GM21529 (cell line): ENCODE measurements around the gene CAPN12.
"Not testable (repeated sequence)": the region's sequence is repeated elsewhere in the genome, so short reads cannot be mapped to it uniquely, and the experiment has no call there.

Source experiments
- ATAC-seq: cut with Tn5 transposase; IDR thresholded peaks from one replicate; pipeline ENCODE4 v1.9.1; 2021; ENCODE audit not compliant: unreplicated experiment

The CAPN12 gene

DNA sequence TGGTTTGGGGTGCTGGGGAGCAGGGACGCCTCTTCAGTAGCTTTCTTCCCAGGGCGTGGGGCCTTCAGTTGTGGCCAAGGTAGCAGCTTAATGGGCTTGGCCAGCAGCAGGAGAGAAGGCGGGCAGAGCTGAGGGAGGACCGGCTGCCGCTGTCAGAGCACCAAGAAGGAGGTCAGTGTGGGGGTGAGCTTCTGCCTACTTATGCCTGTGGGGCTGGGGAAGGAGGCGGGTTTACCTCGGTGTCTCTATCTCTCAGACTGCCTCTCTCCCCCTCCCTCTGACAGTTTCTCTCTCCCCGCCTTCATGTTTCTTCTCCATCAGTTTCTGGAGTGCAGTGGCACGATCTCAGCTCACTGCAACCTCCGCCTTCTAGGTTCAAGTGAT lies at the start of gene CAPN12:
TSS of gene CAPN12 (minus strand) at position 177 of the 384 bp plus-strand sequence. CDS start 309 bp downstream, outside the sequence.
- no peak for ATAC-seq

GRCh38 chr19:38793671-38794070 lies 49.4 kb upstream of the CAPN12 start:
- no peak for ATAC-seq

GRCh38 chr19:38793177-38793576 lies 48.9 kb upstream of the CAPN12 start:
- ATAC-seq = no peak

- no peak for ATAC-seq
Observed at GRCh38 chr19:38792250-38793111, 48.2 kb upstream of the CAPN12 start.

DNA sequence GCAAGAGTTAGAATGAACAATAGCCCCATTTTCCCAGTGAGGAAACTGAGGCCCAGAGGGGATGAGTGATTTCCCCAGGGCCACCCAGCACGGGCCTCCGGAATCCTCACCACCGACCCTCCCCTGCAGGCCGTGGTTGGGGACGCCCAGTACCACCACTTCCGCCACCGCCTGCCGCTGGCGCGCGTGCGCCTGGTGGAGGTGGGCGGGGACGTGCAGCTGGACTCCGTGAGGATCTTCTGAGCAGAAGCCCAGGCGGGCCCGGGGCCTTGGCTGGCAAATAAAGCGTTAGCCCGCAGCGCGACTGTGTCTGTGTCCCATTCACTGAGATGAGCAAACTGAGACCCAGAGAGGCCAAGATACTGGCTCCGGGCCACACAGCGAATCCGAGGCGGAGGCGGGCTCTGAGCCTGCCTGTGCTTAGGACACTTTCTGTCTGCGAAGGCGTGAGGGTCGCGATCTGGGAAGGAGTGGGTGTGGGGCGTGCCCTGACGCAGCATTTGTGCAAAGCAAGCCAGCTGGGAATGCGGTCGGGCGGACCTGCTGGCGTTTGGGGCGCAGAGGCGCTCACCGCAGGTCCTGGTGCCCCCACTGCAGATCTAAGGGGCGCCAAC lies 47.3 kb upstream of the CAPN12 start:
- ATAC-seq = not testable (repeated sequence)

DNA sequence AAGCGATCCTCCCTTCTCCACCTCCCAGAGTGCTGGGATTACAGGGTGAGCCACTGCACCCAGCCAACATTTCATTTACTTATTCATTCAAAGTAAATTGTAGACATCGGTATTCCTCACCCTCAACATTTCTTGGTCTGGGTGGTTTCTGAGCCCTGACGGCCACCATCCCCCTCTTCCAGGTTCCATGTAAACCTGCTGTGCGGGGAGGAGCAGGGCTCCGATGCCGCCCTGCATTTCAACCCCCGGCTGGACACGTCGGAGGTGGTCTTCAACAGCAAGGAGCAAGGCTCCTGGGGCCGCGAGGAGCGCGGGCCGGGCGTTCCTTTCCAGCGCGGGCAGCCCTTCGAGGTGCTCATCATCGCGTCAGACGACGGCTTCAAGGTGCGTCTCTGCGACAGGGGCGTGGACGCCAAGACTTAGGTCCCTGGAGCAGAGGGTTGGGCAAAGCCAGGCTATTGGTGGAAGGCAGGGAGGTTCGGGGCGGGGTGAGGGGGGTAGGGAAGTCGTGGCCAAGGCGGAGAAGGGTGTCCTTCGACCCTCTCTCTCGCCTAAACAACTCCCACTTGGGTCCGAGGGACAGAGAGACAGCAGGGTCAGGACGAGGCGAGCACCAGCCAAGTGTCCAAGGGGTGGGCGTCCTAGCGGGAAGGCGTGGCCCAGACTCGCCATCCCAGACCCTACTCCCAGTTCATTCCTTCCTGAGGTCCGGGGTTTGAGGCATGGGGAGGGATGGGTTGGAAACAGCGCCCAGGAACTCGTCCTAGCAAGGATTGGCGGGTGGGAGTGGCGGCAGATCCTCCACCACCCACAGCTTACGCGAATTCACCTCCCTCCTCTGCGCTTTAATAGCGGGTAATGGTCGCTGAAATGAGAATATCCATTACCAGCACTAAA lies 46.5 kb upstream of the CAPN12 start:
- ATAC-seq = not testable (repeated sequence)

DNA sequence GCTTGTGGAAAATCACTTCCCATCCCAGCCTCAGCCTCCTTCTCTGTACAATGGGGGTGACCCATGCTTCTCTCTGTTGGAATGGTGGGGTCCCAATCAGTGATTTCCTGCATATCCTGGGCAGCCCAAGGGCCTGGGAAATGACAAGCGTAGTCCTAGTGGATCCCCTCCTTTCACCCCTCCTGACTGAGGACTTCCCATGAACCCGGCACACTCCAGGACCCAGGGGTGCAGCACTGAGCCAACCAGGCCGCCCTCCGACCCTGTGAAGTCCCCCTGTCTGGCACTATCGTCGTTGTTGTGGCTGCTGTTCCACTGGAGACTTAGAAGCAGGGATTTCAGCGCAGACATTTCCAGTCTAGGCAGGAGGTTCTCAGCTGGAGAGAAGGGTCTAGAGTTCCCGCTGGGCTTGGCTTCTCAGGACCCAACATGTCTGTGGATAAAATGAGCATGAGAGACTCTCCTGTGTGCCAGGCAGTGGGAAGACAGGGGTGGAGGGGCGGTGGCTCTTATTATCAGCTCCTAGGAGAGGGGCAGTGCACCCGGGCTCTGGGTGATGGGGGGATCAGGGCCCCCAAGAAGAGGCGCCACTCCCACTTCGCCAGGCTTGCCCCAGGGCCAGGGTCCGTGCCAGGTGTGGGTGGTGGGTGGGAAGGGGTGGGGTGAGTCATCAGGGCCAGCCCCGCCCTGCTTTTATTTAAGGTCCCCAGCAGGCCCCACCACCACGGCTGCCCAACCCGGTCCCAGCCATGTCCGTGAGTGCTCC lies 44.4 kb upstream of the CAPN12 start, which contains the start of gene LGALS7B:
TSS of gene LGALS7B (plus strand) at position 723 of the 766 bp plus-strand sequence. CDS start at position 750, 27 bp downstream.
- no peak for ATAC-seq

DNA sequence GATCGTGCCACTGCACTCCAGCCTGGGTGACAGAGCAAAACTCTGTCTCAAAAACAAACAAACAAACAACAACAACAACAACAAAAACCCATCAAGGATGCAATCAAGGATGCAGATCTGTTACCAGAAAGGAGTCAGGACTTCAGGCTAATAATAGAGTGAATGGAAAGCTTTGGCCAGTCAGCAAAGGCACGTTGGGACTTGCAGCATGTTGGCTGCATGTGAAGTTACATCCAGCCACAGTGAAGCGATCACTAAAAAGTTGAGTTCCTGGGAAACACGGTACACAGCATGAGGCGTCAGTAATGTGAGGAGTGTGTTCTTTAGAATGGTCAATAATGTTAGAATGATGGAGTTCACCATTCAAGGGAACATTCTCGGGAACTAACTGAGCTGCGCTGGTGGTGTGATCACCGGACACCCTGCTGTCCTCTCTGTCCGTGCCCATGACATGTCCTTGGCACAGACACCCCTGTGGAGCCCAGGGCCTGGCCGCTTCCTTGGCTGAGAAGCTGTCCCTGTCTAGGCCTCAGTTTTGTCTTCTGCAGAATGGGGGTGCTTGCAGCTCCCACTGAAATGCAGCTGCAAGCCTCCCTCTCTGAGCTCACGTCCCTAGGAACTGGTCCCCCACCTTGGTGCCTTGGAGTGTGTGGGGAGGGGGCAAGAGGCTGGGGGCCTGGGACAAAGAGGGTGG lies 42.4 kb upstream of the CAPN12 start:
- no peak for ATAC-seq

- ATAC-seq = not testable (repeated sequence)
Observed at GRCh38 chr19:38786061-38786460, 41.8 kb upstream of the CAPN12 start.

DNA sequence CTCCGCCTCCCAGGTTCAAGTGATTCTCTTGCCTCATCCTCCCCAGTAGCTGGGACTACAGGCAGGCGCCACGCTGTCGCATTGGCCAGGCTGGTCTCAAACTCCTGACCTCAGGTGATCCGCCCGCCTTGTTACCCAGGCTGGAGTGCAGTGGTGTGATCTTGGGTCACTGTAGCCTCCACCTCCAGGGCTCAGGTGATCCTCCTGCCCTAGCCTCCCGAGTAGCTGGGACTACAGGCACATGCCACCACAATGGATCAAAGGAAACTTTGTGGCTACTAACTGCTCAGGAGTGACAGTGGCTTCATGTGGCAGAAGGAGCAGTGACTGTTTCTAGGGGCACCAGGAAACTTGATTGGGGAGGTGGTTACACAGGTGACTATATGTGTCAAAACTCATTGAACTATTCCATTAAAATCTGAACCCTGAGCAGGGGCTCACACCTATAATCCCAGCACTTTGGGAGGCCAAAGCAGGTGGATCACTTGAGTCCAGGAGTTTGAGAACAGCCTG lies 41.0 kb upstream of the CAPN12 start:
- ATAC-seq = no peak

DNA sequence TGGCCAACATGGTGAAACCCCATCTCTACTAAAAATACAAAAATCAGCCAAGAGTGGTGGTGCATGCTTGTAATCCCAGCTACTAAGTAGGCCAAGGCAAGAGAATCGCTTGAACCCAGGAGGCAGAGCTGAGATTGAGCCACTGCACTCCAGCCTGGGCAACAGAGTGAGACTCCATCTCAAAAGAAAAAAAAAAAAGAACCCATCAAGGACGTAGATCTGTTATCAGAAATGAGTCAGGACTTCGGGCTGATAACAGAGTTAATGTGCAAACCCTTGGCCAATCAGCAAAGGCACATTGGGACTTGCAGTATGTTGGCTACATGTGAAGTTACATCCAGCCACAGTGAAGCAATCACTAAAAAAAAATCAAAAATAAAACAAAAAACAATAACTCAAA lies 40.0 kb upstream of the CAPN12 start:
- ATAC-seq = no peak

GRCh38 chr19:38782212-38782611 lies 37.9 kb upstream of the CAPN12 start:
- ATAC-seq = not testable (repeated sequence)

DNA sequence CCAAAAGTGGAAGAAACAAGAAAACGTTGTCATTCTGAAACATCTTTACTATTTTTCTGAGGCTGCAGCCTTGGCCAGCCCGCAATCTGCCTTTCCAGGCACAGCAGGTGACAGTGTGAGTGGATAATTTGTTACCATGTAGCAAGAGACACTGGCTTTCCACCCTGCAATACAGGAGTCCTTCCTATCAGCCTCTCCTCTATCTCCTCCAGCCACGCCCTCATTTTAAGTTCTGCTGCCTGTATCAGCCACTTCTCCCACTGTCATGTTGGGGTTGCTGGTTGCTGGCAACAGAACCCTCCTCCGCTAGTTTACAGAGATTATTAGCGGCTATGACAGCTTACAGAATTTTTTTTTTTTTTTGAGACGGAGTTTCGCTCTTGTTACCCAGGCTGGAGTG lies 36.8 kb upstream of the CAPN12 start:
- no peak for ATAC-seq

- no peak for ATAC-seq
Observed at GRCh38 chr19:38780443-38780842, 36.2 kb upstream of the CAPN12 start.

DNA sequence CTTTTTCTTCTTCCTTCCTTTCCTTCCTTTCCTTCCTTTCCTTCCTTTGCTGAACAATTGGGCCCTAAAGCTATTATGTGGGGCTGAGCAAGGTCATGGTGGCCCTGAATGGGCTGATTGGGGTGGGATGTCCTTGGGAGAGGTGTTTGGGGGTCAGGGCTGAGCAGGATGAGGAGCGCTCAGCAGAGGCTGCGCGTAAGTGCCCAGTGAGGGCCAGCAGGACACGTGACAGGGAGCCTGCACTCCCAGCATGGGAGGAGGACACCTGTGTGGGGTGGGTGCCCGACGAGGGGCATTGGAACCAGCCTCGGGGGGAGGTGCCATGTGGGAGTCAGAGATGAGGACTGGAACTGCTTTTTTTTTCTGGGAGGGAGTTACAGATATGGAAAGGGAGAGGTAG lies 34.5 kb upstream of the CAPN12 start:
- no peak for ATAC-seq

GRCh38 chr19:38774181-38774950 lies 30.1 kb upstream of the CAPN12 start:
- ATAC-seq = no peak

GRCh38 chr19:38773469-38774177 lies 29.3 kb upstream of the CAPN12 start, which contains the start of gene LGALS7:
TSS of gene LGALS7 (minus strand) at chr19:38773517. CDS start at chr19:38773492, 25 bp downstream.
- no peak for ATAC-seq

- not testable (repeated sequence) for ATAC-seq
Observed at GRCh38 chr19:38771569-38771968, 27.3 kb upstream of the CAPN12 start.
